ENCODE measurements around the gene MCM8. TPM values are rescaled to one million over a fixed set of nuclear protein-coding genes. Genes with fewer than 3 reads are reported as not detected.

The MCM8 gene
- total RNA-seq, 1 experiment from 2014 or later, result 12.6 TPM

GRCh38 chr20:5968462-5968861 lies 18.0 kb downstream of the MCM8 start:
- Histone ChIP-seq H3K4me2 (ENCODE audit: low read depth, low read length, poor library complexity, severe bottlenecking) (no peak overlapping the region), H2AFZ (ENCODE audit: low read length) (no peak overlapping the region), H3K4me1 (ENCODE audit: low read length) (no peaks in the 10 kb centered on the region; the same call in 1 of the 2 replicates), H3K9ac (ENCODE audit: low read length) (no peak overlapping the region), H3K9me3 (ENCODE audit: low read length) (no peaks in the 10 kb centered on the region), H3K27me3 (ENCODE audit: low read length) (no peaks in the 10 kb centered on the region), H3K9me2 (replicated peaks; ENCODE audit: insufficient read depth, low read length) (no peaks in the 10 kb centered on the region), H3K36me3 (ENCODE audit: insufficient read depth, low read length) (peaks cover 56% of the 10 kb centered on the region), H3K79me2 (ENCODE audit: low read length) (peaks cover 50% of the 10 kb centered on the region), H4K20me1 (ENCODE audit: insufficient read depth, low read depth, low read length) (no peaks in the 10 kb centered on the region), H3K27ac (ENCODE audit: low read length) (no peak overlapping the region), H3K4me3 (ENCODE audit: low read length) (no peak overlapping the region)
- DNase-seq, result no peak

GRCh38 chr20:5969348-5969935 lies 19.0 kb downstream of the MCM8 start:
- peaks cover 58% of the 10 kb centered on the region for H3K36me3 ChIP-seq (ENCODE audit: insufficient read depth, low read length)
- H3K9ac ChIP-seq (ENCODE audit: low read length), result no peak overlapping the region
- no peak for DNase-seq
- H3K79me2 ChIP-seq (ENCODE audit: low read length), result peaks cover 47% of the 10 kb centered on the region
- no peak overlapping the region for H3K27ac ChIP-seq (ENCODE audit: low read length)
- H3K27me3 ChIP-seq (ENCODE audit: low read length), result no peaks in the 10 kb centered on the region
- no peaks in the 10 kb centered on the region for H3K9me2 ChIP-seq (replicated peaks; ENCODE audit: insufficient read depth, low read length)
- H3K4me3 ChIP-seq (ENCODE audit: low read length), result no peak overlapping the region
- no peak overlapping the region for H2AFZ ChIP-seq (ENCODE audit: low read length)
- H4K20me1 ChIP-seq (ENCODE audit: insufficient read depth, low read depth, low read length), result no peaks in the 10 kb centered on the region
- no peaks in the 10 kb centered on the region; the same call in 1 of the 2 replicates for H3K4me1 ChIP-seq (ENCODE audit: low read length)
- no peak overlapping the region for H3K4me2 ChIP-seq (ENCODE audit: low read depth, low read length, poor library complexity, severe bottlenecking)
- H3K9me3 ChIP-seq (ENCODE audit: low read length), result no peaks in the 10 kb centered on the region

- Histone ChIP-seq H3K4me1 (ENCODE audit: low read length) (no peaks in the 10 kb centered on the region; the same call in 1 of the 2 replicates), H3K27ac (ENCODE audit: low read length) (no peak overlapping the region), H3K9me2 (replicated peaks; ENCODE audit: insufficient read depth, low read length) (no peaks in the 10 kb centered on the region), H2AFZ (ENCODE audit: low read length) (no peak overlapping the region), H3K4me3 (ENCODE audit: low read length) (no peak overlapping the region), H3K9ac (ENCODE audit: low read length) (no peak overlapping the region), H4K20me1 (ENCODE audit: insufficient read depth, low read depth, low read length) (no peaks in the 10 kb centered on the region), H3K9me3 (ENCODE audit: low read length) (no peaks in the 10 kb centered on the region), H3K4me2 (ENCODE audit: low read depth, low read length, poor library complexity, severe bottlenecking) (no peak overlapping the region), H3K36me3 (ENCODE audit: insufficient read depth, low read length) (peaks cover 54% of the 10 kb centered on the region), H3K79me2 (ENCODE audit: low read length) (peaks cover 42% of the 10 kb centered on the region), H3K27me3 (ENCODE audit: low read length) (no peaks in the 10 kb centered on the region)
- no peak for DNase-seq
Observed at GRCh38 chr20:5969940-5970339, 19.5 kb downstream of the MCM8 start.

- no peaks in the 10 kb centered on the region; the same call in 1 of the 2 replicates for H3K4me1 ChIP-seq (ENCODE audit: low read length)
- peaks cover 51% of the 10 kb centered on the region for H3K36me3 ChIP-seq (ENCODE audit: insufficient read depth, low read length)
- no peak overlapping the region for H3K4me2 ChIP-seq (ENCODE audit: low read depth, low read length, poor library complexity, severe bottlenecking)
- H3K27ac ChIP-seq (ENCODE audit: low read length), result no peak overlapping the region
- H3K9ac ChIP-seq (ENCODE audit: low read length), result no peak overlapping the region
- H4K20me1 ChIP-seq (ENCODE audit: insufficient read depth, low read depth, low read length), result no peaks in the 10 kb centered on the region
- H3K9me2 ChIP-seq (replicated peaks; ENCODE audit: insufficient read depth, low read length), result no peaks in the 10 kb centered on the region
- no peak overlapping the region for H3K4me3 ChIP-seq (ENCODE audit: low read length)
- no peaks in the 10 kb centered on the region for H3K27me3 ChIP-seq (ENCODE audit: low read length)
- peaks cover 38% of the 10 kb centered on the region for H3K79me2 ChIP-seq (ENCODE audit: low read length)
- no peaks in the 10 kb centered on the region for H3K9me3 ChIP-seq (ENCODE audit: low read length)
- no peak overlapping the region for H2AFZ ChIP-seq (ENCODE audit: low read length)
- no peak for DNase-seq
Observed at GRCh38 chr20:5970381-5970780, 19.9 kb downstream of the MCM8 start.

GRCh38 chr20:5971203-5971602 lies 20.8 kb downstream of the MCM8 start:
- no peaks in the 10 kb centered on the region for H3K9me3 ChIP-seq (ENCODE audit: low read length)
- no peaks in the 10 kb centered on the region for H3K9me2 ChIP-seq (replicated peaks; ENCODE audit: insufficient read depth, low read length)
- no peak overlapping the region for H2AFZ ChIP-seq (ENCODE audit: low read length)
- DNase-seq, result no peak
- H3K9ac ChIP-seq (ENCODE audit: low read length), result no peak overlapping the region
- H3K27me3 ChIP-seq (ENCODE audit: low read length), result no peaks in the 10 kb centered on the region
- H3K36me3 ChIP-seq (ENCODE audit: insufficient read depth, low read length), result peaks cover 45% of the 10 kb centered on the region
- H4K20me1 ChIP-seq (ENCODE audit: insufficient read depth, low read depth, low read length), result no peaks in the 10 kb centered on the region
- no peaks in the 10 kb centered on the region; the same call in 1 of the 2 replicates for H3K4me1 ChIP-seq (ENCODE audit: low read length)
- no peak overlapping the region for H3K4me3 ChIP-seq (ENCODE audit: low read length)
- no peak overlapping the region for H3K4me2 ChIP-seq (ENCODE audit: low read depth, low read length, poor library complexity, severe bottlenecking)
- no peak overlapping the region for H3K27ac ChIP-seq (ENCODE audit: low read length)
- H3K79me2 ChIP-seq (ENCODE audit: low read length), result peaks cover 31% of the 10 kb centered on the region

- H3K36me3 ChIP-seq (ENCODE audit: insufficient read depth, low read length), result peaks cover 42% of the 10 kb centered on the region; the same call in 1 of the 2 replicates
- no peak overlapping the region for H2AFZ ChIP-seq (ENCODE audit: low read length)
- no peak overlapping the region for H3K9ac ChIP-seq (ENCODE audit: low read length)
- H3K27ac ChIP-seq (ENCODE audit: low read length), result no peak overlapping the region
- H3K4me1 ChIP-seq (ENCODE audit: low read length), result no peaks in the 10 kb centered on the region
- no peak overlapping the region for H3K4me2 ChIP-seq (ENCODE audit: low read depth, low read length, poor library complexity, severe bottlenecking)
- no peaks in the 10 kb centered on the region for H4K20me1 ChIP-seq (ENCODE audit: insufficient read depth, low read depth, low read length)
- no peak overlapping the region for H3K4me3 ChIP-seq (ENCODE audit: low read length)
- peaks cover 17% of the 10 kb centered on the region; the same call in 1 of the 2 replicates for H3K79me2 ChIP-seq (ENCODE audit: low read length)
- DNase-seq, result no peak
- no peaks in the 10 kb centered on the region for H3K9me3 ChIP-seq (ENCODE audit: low read length)
- H3K9me2 ChIP-seq (replicated peaks; ENCODE audit: insufficient read depth, low read length), result no peaks in the 10 kb centered on the region
- H3K27me3 ChIP-seq (ENCODE audit: low read length), result no peaks in the 10 kb centered on the region
Observed at GRCh38 chr20:5973172-5973571, 22.7 kb downstream of the MCM8 start.

GRCh38 chr20:5973971-5974370 lies 23.5 kb downstream of the MCM8 start:
- Histone ChIP-seq H3K27me3 (ENCODE audit: low read length) (no peaks in the 10 kb centered on the region), H4K20me1 (ENCODE audit: insufficient read depth, low read depth, low read length) (no peaks in the 10 kb centered on the region), H3K79me2 (ENCODE audit: low read length) (peaks cover 18% of the 10 kb centered on the region; the same call in 1 of the 2 replicates), H3K27ac (ENCODE audit: low read length) (no peak overlapping the region), H2AFZ (ENCODE audit: low read length) (no peak overlapping the region), H3K9me2 (replicated peaks; ENCODE audit: insufficient read depth, low read length) (no peaks in the 10 kb centered on the region), H3K4me3 (ENCODE audit: low read length) (no peak overlapping the region), H3K9me3 (ENCODE audit: low read length) (no peaks in the 10 kb centered on the region), H3K9ac (ENCODE audit: low read length) (no peak overlapping the region), H3K4me1 (ENCODE audit: low read length) (no peaks in the 10 kb centered on the region), H3K36me3 (ENCODE audit: insufficient read depth, low read length) (peaks cover 41% of the 10 kb centered on the region; the same call in 1 of the 2 replicates), H3K4me2 (ENCODE audit: low read depth, low read length, poor library complexity, severe bottlenecking) (no peak overlapping the region)
- no peak for DNase-seq

GRCh38 chr20:5974531-5974930 lies 24.1 kb downstream of the MCM8 start:
- Histone ChIP-seq H2AFZ (ENCODE audit: low read length) (no peak overlapping the region), H3K4me1 (ENCODE audit: low read length) (no peaks in the 10 kb centered on the region), H3K9me3 (ENCODE audit: low read length) (no peaks in the 10 kb centered on the region), H3K36me3 (ENCODE audit: insufficient read depth, low read length) (peaks cover 45% of the 10 kb centered on the region; the same call in 1 of the 2 replicates), H3K79me2 (ENCODE audit: low read length) (peaks cover 19% of the 10 kb centered on the region; the same call in 1 of the 2 replicates), H3K9ac (ENCODE audit: low read length) (no peak overlapping the region), H4K20me1 (ENCODE audit: insufficient read depth, low read depth, low read length) (no peaks in the 10 kb centered on the region), H3K4me3 (ENCODE audit: low read length) (no peak overlapping the region), H3K4me2 (ENCODE audit: low read depth, low read length, poor library complexity, severe bottlenecking) (no peak overlapping the region), H3K9me2 (replicated peaks; ENCODE audit: insufficient read depth, low read length) (no peaks in the 10 kb centered on the region), H3K27me3 (ENCODE audit: low read length) (no peaks in the 10 kb centered on the region), H3K27ac (ENCODE audit: low read length) (no peak overlapping the region)
- DNase-seq, result no peak

All from Karpas-422 (cell line).